CD4-positive, alpha-beta T cell treated with Interleukin-4 for 4 hours (primary cell): ENCODE results near the gene C5orf46.

Experiments used
- DNase-seq: peaks from one replicate; pipeline ENCODE4 v3.0.0-alpha.2; 2020

The C5orf46 gene

GRCh38 chr5:147857302-147858129 is 48.8 kb downstream of the C5orf46 start:
- DNase-seq = peak; percentile 46

- no peak for DNase-seq
These were observed 49.5 kb downstream of the C5orf46 start for GRCh38 chr5:147856801-147857200.

- no peak for DNase-seq
These were observed 50.6 kb downstream of the C5orf46 start for GRCh38 chr5:147855774-147856069.

- no peak for DNase-seq
These were observed 51.2 kb downstream of the C5orf46 start for GRCh38 chr5:147854894-147855773.

GRCh38 chr5:147854331-147854730 is 52.0 kb downstream of the C5orf46 start:
- no peak for DNase-seq

GRCh38 chr5:147853372-147853987 is 52.9 kb downstream of the C5orf46 start:
- DNase-seq = no peak

GRCh38 chr5:147852365-147852764 is 54.0 kb downstream of the C5orf46 start:
- no peak for DNase-seq

GRCh38 chr5:147851578-147851977 is 54.8 kb downstream of the C5orf46 start:
- no peak for DNase-seq

- no peak for DNase-seq
These were observed 57.1 kb downstream of the C5orf46 start for GRCh38 chr5:147849226-147849625.

GRCh38 chr5:147845618-147846017 is 60.7 kb downstream of the C5orf46 start:
- no peak for DNase-seq

- DNase-seq = no peak
These were observed 61.5 kb downstream of the C5orf46 start for GRCh38 chr5:147844846-147845245.

- DNase-seq = no peak
These were observed 63.5 kb downstream of the C5orf46 start for GRCh38 chr5:147842869-147843268.
